Measurements from ENCODE around the gene SHC1.
A peak's percentile ranks its signal among the peaks of the same experiment; 100 is the strongest.

The SHC1 gene

DNA sequence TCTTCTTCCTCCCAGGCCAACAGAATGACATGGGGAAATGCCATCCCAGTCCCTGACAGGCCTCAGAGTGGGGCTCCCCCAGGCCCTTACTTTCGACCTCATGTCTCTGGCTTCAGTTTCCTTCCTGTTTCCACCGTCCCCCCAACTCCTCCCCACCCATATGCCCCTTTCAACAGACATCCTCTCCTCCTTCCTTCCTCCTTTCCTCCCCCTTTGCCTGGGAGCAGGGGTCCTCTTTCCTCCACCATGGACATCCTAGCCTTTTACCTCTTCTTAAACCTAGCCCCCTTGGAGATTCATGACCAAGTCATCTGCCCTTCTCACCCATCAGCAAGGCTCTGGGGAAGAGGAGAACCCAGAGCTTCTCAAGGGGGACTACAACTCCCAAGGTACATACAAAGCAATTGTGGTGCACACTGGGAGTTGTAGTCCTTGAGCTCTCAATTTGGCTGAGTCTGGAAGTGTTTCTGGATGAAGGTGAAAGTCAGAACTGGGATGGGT, 36.1 kb upstream of the SHC1 start:
- Histone ChIP-seq H3K79me1 (replicated peaks; ENCODE audit: low read length, poor library complexity, severe bottlenecking) (peaks cover 35% of the 10 kb centered on the region), H3K9ac (ENCODE audit: low read length) (no peak overlapping the region), H2BK15ac (ENCODE audit: low read depth, poor library complexity, severe bottlenecking) (no peak overlapping the region), H3K4me2 (ENCODE audit: low read length, poor library complexity, severe bottlenecking) (no peak overlapping the region), H3K4me3 (ENCODE audit: insufficient read depth in 1 of 2, low read depth in 1 of 2, low read length in 2 of 2) (no peak overlapping the region), H2BK12ac (ENCODE audit: low read length in 2 of 2) (no peak overlapping the region), H2AFZ (ENCODE audit: low read depth, low read length) (no peak overlapping the region), H3K4me1 (ENCODE audit: control insufficient read depth, insufficient read depth, low read depth, low read length) (peaks cover 31% of the 10 kb centered on the region), H2BK5ac (ENCODE audit: low read depth, low read length, poor library complexity, severe bottlenecking) (no peak overlapping the region), H4K8ac (ENCODE audit: low read length) (no peak overlapping the region), H3K27me3 (ENCODE audit: control insufficient read depth in 1 of 2, insufficient read depth in 1 of 2, low read length in 2 of 2) (no peaks in the 10 kb centered on the region), H4K91ac (ENCODE audit: low read length) (no peak overlapping the region), H3K4ac (ENCODE audit: low read depth in 1 of 2, low read length in 2 of 2) (no peak overlapping the region), H2BK120ac (ENCODE audit: low read depth, low read length) (no peak overlapping the region), H3K27ac (ENCODE audit: low read length, poor library complexity, severe bottlenecking) (no peak overlapping the region), H3K23ac (ENCODE audit: low read length in 2 of 2) (no peak overlapping the region), H3K36me3 (ENCODE audit: control insufficient read depth in 1 of 2, insufficient read depth in 2 of 2, low read depth in 1 of 2, low read length in 2 of 2) (peaks cover 8 to 61% of the 10 kb centered on the region in 2 experiments), H2AK5ac (ENCODE audit: low read length, severe bottlenecking) (no peak overlapping the region), H3K18ac (ENCODE audit: low read depth in 1 of 2, low read length in 2 of 2) (no peak overlapping the region), H3K9me3 (ENCODE audit: control insufficient read depth, low read length) (no peaks in the 10 kb centered on the region), H3K14ac (ENCODE audit: low read length in 2 of 2) (no peak overlapping the region)
- WGBS: 95% methylated on average over 2 of the region's 2 CpGs
- DNase-seq: no peak

DNA sequence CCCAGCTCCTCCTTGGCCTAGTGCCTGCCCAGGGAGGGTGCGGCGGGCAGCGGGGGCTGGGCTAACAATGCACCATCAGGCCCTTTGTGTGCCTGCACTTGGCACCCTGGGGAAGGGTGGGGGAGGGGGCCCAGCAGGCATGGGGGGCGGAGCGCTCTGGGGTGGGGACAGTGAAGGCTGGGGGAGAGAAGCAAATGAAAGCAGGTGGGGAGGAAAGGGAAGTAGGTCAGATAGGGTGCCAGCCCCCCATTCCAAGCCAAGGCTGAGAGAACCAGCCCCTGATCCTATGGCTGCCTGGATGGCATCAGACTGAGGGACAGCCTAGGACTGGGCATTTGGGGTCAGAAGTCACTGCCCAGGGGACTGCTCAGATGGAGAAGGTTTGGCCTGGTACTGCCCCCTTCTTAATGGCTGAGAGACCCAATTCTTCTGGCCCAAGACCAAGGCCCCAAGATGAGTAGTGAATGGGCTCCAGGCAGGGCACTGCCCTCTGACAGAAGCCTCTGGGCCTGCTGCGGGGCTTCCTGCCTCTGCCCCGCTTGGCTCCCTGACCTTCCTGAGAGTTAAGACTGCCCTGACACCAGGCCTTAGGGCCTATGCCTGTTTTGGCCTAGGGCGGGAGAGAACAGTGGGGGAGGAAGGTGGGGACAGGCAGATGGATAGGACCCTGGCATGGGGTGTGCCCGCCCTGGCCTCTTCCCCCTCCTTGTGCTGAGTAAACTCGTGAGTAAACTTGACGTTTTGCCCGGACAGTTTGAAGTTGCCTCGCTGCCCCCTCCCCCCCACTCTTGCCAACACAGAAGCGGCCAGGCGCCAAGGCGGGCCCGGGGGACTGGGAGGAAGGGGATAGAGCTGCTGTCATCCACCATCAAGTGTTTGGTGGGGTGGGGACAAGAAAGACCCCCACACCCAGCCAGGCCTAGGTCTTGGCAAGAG, 34.8 kb upstream of the SHC1 start:
- Histone ChIP-seq H2BK15ac (ENCODE audit: low read depth, poor library complexity, severe bottlenecking) (no peak overlapping the region), H2BK12ac (ENCODE audit: low read length in 2 of 2) (peak overlapping the region in 1 of 2 experiments; percentile 12), H2AFZ (ENCODE audit: low read depth, low read length) (no peak overlapping the region), H3K4ac (ENCODE audit: low read depth in 1 of 2, low read length in 2 of 2) (no peak overlapping the region), H3K36me3 (ENCODE audit: control insufficient read depth in 1 of 2, insufficient read depth in 2 of 2, low read depth in 1 of 2, low read length in 2 of 2) (peaks cover 3 to 48% of the 10 kb centered on the region in 2 experiments), H2BK5ac (ENCODE audit: low read depth, low read length, poor library complexity, severe bottlenecking) (no peak overlapping the region), H3K27ac (ENCODE audit: low read length, poor library complexity, severe bottlenecking) (no peak overlapping the region), H3K4me2 (ENCODE audit: low read length, poor library complexity, severe bottlenecking) (no peak overlapping the region), H3K4me3 (ENCODE audit: insufficient read depth in 1 of 2, low read depth in 1 of 2, low read length in 2 of 2) (peak overlapping the region in 1 of 2 experiments; percentile 44), H4K8ac (ENCODE audit: low read length) (no peak overlapping the region), H3K9me3 (ENCODE audit: control insufficient read depth, low read length) (no peaks in the 10 kb centered on the region), H3K23ac (ENCODE audit: low read length in 2 of 2) (no peak overlapping the region), H3K79me1 (replicated peaks; ENCODE audit: low read length, poor library complexity, severe bottlenecking) (peaks cover 27% of the 10 kb centered on the region), H3K4me1 (ENCODE audit: control insufficient read depth, insufficient read depth, low read depth, low read length) (peaks cover 31% of the 10 kb centered on the region), H3K14ac (ENCODE audit: low read length in 2 of 2) (no peak overlapping the region), H3K18ac (ENCODE audit: low read depth in 1 of 2, low read length in 2 of 2) (no peak overlapping the region), H2BK120ac (ENCODE audit: low read depth, low read length) (no peak overlapping the region), H3K27me3 (ENCODE audit: control insufficient read depth in 1 of 2, insufficient read depth in 1 of 2, low read length in 2 of 2) (no peaks in the 10 kb centered on the region), H4K91ac (ENCODE audit: low read length) (peak overlapping the region; percentile 45), H2AK5ac (ENCODE audit: low read length, severe bottlenecking) (peak overlapping the region; percentile 14), H3K9ac (ENCODE audit: low read length) (peak overlapping the region; percentile 96)
- no peak for DNase-seq
- 95% methylated on average over 8 of the region's 17 CpGs for WGBS

DNA sequence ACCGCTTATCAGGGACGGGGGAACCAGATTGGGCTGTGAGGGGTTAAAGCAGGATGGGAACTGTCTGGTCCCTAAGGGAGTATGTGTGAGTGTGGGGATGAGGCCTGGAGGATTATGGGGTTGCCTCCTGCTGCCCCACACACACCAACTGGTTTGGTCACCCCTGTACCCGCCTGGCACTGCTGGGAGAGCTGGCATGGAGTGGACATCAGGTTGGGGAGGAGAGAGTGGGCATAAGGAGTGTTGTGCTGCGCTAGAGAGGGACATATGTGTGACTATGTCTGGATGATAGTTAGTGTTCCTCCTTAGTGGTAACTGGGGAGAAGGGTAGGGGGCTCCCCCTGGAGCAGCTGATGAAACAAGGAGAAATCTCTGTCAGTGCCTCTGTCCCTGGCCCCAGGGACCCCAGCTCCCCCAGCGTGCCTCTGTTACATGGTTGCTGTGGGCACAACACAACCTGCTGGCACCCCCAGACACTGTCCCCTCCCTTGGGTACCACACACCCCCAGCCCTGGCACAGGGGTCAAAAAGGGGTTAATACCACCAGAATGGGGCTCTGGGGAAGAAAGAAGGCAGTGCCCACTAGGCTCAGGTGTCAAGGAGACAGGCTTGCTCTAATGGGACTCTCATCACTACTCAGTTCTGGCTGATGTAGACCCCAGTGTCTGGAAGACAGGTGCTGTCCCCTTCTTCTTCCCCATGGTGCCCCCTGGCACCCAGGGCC, 34.0 kb upstream of the SHC1 start:
- H2BK120ac ChIP-seq (ENCODE audit: low read depth, low read length): peak overlapping the region; percentile 98
- peak overlapping the region in 1 of 2 experiments; percentile 84 for H3K14ac ChIP-seq (ENCODE audit: low read length in 2 of 2)
- DNase-seq: no peak
- WGBS: 56% methylated on average over 5 of the region's 5 CpGs
- peaks cover 22% of the 10 kb centered on the region for H3K79me1 ChIP-seq (replicated peaks; ENCODE audit: low read length, poor library complexity, severe bottlenecking)
- H3K27ac ChIP-seq (ENCODE audit: low read length, poor library complexity, severe bottlenecking): peak overlapping the region; percentile 24
- peak overlapping the region in 1 of 2 experiments; percentile 5 for H3K23ac ChIP-seq (ENCODE audit: low read length in 2 of 2)
- peak overlapping the region; percentile 48 for H4K91ac ChIP-seq (ENCODE audit: low read length)
- peaks cover 3 to 39% of the 10 kb centered on the region in 2 experiments for H3K36me3 ChIP-seq (ENCODE audit: control insufficient read depth in 1 of 2, insufficient read depth in 2 of 2, low read depth in 1 of 2, low read length in 2 of 2)
- peak overlapping the region; percentile 1 for H2AK5ac ChIP-seq (ENCODE audit: low read length, severe bottlenecking)
- no peaks in the 10 kb centered on the region for H3K27me3 ChIP-seq (ENCODE audit: control insufficient read depth in 1 of 2, insufficient read depth in 1 of 2, low read length in 2 of 2)
- no peak overlapping the region for H2AFZ ChIP-seq (ENCODE audit: low read depth, low read length)
- peak overlapping the region; percentile 29 for H4K8ac ChIP-seq (ENCODE audit: low read length)
- peak overlapping the region; percentile 58 to 88 for H3K18ac ChIP-seq (ENCODE audit: low read depth in 1 of 2, low read length in 2 of 2)
- peak overlapping the region; percentile 64 to 69 for H3K4ac ChIP-seq (ENCODE audit: low read depth in 1 of 2, low read length in 2 of 2)
- H3K9ac ChIP-seq (ENCODE audit: low read length): peak overlapping the region; percentile 96
- no peak overlapping the region for H2BK5ac ChIP-seq (ENCODE audit: low read depth, low read length, poor library complexity, severe bottlenecking)
- H3K4me3 ChIP-seq (ENCODE audit: insufficient read depth in 1 of 2, low read depth in 1 of 2, low read length in 2 of 2): peak overlapping the region; percentile 83 to 100
- peak overlapping the region; percentile 62 for H3K4me2 ChIP-seq (ENCODE audit: low read length, poor library complexity, severe bottlenecking)
- H3K4me1 ChIP-seq (ENCODE audit: control insufficient read depth, insufficient read depth, low read depth, low read length): peaks cover 36% of the 10 kb centered on the region
- no peaks in the 10 kb centered on the region for H3K9me3 ChIP-seq (ENCODE audit: control insufficient read depth, low read length)
- H2BK12ac ChIP-seq (ENCODE audit: low read length in 2 of 2): peak overlapping the region; percentile 59 to 92
- H2BK15ac ChIP-seq (ENCODE audit: low read depth, poor library complexity, severe bottlenecking): no peak overlapping the region

Measured in mesenchymal stem cell (in vitro differentiated cells and primary cell).